MM.1S (cell line): Measurements from ENCODE around the gene USP17L10.
"Not testable (repeated sequence)": the region's sequence is repeated elsewhere in the genome, so short reads cannot be mapped to it uniquely, and the experiment has no call there.

Experiments
- EZH2 ChIP-seq: fragments of 300-600 bp; sonication (generic); optimal IDR thresholded peaks from 2 replicates; pipeline ENCODE3; 2017; ENCODE audit warnings: low read depth, mild to moderate bottlenecking, antibody characterized with exemption, low read length, mixed read lengths
- EZH2phosphoT487 ChIP-seq: fragments of 300-600 bp; sonication (generic); IDR thresholded peaks from 2 replicates; pipeline ENCODE4 v1.6.1; 2018; ENCODE audit warnings: antibody characterized with exemption, low read length
- TF ChIP-seq, protein P1 (sequence below): fragments of 300-600 bp; sonication (generic); IDR thresholded peaks from 2 replicates; pipeline ENCODE4 v1.5.1; 2016; ENCODE audit warnings: antibody characterized with exemption, low read length, mixed read lengths

DNA sequence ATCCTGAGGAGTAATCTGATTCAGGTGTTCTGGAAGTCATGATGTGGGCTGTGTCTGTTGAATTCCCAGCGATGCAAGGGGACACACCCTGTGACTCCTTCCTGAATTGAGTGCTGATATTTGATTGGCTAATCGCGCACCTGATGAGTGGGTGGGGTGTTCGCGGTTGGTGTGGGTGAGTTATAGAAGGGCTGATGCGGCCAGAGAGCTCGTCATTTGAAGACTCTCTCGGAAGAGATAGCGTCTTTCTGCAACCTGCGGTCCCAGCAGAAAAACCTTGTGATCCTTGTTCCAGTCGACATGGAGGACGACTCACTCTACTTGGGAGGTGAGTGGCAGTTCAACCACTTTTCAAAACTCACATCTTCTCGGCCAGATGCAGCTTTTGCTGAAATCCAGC is at the start of gene USP17L10:
- TF ChIP-seq EZH2phosphoT487, EZH2: not testable (repeated sequence)
- TF ChIP-seq, protein P1, sequence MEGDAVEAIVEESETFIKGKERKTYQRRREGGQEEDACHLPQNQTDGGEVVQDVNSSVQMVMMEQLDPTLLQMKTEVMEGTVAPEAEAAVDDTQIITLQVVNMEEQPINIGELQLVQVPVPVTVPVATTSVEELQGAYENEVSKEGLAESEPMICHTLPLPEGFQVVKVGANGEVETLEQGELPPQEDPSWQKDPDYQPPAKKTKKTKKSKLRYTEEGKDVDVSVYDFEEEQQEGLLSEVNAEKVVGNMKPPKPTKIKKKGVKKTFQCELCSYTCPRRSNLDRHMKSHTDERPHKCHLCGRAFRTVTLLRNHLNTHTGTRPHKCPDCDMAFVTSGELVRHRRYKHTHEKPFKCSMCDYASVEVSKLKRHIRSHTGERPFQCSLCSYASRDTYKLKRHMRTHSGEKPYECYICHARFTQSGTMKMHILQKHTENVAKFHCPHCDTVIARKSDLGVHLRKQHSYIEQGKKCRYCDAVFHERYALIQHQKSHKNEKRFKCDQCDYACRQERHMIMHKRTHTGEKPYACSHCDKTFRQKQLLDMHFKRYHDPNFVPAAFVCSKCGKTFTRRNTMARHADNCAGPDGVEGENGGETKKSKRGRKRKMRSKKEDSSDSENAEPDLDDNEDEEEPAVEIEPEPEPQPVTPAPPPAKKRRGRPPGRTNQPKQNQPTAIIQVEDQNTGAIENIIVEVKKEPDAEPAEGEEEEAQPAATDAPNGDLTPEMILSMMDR = not testable (repeated sequence)
